Measurements from ENCODE around the gene SDF4.

- TF ChIP-seq CTCF (IDR thresholded peaks at IDR 0.05 in 8 of 11, conservative IDR thresholded peaks at IDR 0.05 in 3 of 11) (no peak), POLR2A (IDR thresholded peaks at IDR 0.05) (no peak), POLR2AphosphoS5 (IDR thresholded peaks at IDR 0.05) (no peak)
Observed at GRCh38 chr1:1170215-1171091, 61.3 kb downstream of the SDF4 start.
